ENCODE results near the gene ECM1.

Gene ECM1

GRCh38 chr1:150512846-150513245, 4.9 kb downstream of the ECM1 start:
- DNase-seq (ENCODE audit: low read depth): no peak

GRCh38 chr1:150513351-150513791, 5.5 kb downstream of the ECM1 start:
- no peak for DNase-seq (ENCODE audit: low read depth)

- no peak for DNase-seq (ENCODE audit: low read depth)
Observed at GRCh38 chr1:150514260-150514659, 6.4 kb downstream of the ECM1 start.

- DNase-seq (ENCODE audit: low read depth): no peak
Observed at GRCh38 chr1:150514913-150515327, 7.0 kb downstream of the ECM1 start.

DNA sequence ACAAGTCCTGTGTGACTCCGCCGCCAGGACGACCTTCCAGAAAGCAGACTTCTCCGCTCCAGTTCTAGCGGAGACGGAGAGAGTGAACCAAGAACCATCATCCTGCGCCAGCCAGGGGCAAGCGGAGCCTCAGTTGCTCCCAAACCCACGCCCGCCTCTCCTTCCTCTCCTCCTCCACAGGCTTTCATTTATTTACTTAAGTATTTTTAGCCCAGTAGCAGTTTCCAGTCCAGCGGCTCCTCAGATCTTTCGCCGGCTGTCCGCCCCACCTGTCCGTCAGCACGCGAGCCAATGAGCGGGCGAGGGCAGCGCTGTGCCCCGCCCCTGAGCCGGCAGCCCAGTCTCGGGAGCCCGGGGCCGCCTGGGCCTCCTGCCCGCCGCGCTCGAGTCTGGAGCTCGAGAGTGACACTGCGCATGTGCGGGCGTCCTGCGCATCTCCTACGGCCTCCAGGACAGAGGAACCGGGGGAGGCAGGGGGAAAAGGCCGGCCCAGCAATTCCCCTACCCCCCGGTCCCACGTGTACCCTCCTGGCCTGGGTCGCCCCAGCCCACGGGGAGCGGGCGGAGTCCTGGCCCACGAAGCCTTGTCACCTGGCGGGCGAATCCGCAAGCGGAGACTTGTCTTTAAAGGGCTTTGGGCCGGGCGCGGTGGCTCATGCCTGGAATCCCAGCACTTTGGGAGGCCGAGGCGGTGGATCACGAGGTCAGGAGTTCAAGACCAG, 7.6 kb downstream of the ECM1 start, which contains the start of gene FALEC:
Gene FALEC (plus strand): TSS at position 425 of the 722 bp plus-strand sequence.
- peak; percentile 70 for DNase-seq (ENCODE audit: low read depth)

- DNase-seq (ENCODE audit: low read depth): no peak
Observed at GRCh38 chr1:150516050-150516591, 8.2 kb downstream of the ECM1 start.

DNA sequence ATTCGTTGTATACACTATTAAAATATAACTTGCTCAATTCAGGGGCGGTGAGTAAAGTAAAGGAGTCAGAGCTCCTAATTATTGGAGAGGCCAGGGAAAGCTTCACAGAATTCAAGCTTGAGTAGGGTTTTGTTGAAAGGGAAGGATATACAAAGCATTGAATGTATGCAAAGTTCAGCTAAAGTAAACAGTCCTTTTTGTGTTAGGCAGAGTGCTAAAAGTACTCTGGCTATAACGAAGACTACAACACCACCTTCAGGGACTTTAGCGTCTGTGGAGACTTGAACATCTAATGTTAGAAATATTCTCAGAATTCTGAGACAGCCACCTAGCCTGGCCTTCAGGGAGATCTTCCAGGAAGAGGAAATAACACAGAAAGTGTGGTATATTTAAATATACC, 8.7 kb downstream of the ECM1 start:
- no peak for DNase-seq (ENCODE audit: low read depth)

DNA sequence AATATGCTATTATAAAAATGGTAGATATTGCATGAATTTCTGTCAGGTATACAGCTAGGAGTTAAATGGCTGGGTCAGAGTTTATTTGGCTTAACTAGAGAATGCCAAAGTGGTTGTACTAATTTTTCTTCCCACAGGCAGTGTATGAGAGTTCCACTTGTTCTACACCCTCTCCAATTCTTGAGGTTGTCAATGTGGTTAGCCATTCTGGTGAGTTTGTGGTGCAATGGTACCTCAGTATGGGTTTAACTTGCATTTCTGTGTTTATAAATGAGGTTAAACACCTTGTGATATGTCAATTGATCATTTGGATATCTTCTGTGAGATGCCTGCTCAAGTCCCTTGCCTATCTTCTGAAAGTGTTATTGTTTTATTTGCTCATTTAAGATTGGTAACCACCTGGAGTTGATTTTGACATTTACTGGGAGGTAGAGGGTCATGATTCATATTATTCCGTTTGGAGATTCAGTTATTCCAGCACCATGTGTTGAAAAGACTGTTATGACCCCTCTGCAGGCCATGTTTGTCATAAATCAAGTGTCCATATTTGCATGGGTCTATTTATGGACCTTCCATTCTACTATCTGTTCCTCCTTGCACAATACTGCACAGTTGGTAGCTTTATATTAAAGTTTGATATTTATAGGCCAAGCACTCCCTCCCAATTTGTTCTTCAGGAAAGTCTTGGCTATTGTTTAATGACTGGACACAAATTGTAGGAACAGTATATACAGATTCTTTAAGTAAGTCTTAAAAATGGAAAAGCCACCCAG, 13.5 kb downstream of the ECM1 start:
- DNase-seq (ENCODE audit: low read depth): no peak

DNA sequence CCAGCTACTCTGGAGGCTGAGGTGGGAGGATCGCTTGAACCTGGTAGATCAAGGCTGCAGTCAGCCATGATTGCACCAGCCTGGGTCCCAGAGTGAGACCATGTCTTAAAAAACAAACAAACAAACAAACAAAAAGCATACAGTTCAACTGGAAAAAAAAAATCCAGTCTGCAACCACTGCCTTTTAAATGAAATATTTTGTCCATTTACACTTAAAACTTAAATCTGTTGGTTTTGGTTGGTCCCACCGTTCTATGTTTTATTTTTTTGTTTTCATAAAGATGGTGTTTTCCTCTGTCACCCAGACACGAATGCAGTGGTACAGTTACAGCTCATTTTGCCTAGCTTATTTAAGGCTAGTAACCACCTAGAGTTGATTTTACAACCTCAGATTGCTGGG, 17.4 kb downstream of the ECM1 start:
- no peak for DNase-seq (ENCODE audit: low read depth)

- no peak for DNase-seq (ENCODE audit: low read depth)
Observed at GRCh38 chr1:150528196-150528595, 20.3 kb downstream of the ECM1 start.

DNA sequence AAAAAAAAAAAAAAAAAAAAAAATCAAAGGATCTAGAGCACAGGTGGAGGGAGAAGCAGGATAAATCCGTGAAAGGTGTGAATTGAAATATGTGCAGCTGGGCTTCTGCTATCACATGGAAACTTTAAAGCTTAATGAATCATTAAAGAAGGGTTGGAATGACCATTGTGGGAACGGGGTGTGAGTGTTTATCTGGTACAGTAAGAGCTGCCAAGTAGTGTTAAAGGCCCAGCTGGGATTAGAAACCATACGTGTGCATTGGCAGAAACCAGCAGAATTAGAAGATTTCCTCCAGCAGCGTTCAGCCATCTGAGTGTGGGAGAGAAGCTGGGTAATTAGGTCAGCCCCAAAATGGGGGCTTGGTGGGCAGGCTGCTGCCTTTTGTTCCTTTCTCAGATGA, 21.1 kb downstream of the ECM1 start:
- DNase-seq (ENCODE audit: low read depth): no peak

GRCh38 chr1:150530491-150531159, 22.7 kb downstream of the ECM1 start:
- no peak for DNase-seq (ENCODE audit: low read depth)

DNA sequence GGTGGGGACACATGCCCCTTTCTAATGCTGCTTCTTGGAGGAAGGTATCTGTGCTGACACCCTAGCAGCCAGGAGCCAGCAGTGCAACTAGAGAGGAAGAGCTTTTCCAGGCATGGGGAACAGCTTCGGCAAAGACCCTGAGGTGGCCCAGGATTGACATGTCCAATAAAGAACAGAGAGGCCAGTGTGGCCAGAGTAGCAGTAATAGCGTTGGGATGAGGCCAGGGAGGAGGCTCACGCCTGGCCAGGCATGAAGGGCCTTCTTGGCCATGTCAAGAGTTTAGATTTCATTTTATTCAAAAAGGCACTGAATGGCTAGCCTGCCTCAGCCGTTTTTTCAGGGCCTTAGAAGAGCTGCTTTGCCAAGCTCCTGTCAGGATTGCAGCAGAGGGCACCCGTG, 25.0 kb downstream of the ECM1 start:
- DNase-seq (ENCODE audit: low read depth): no peak

DNA sequence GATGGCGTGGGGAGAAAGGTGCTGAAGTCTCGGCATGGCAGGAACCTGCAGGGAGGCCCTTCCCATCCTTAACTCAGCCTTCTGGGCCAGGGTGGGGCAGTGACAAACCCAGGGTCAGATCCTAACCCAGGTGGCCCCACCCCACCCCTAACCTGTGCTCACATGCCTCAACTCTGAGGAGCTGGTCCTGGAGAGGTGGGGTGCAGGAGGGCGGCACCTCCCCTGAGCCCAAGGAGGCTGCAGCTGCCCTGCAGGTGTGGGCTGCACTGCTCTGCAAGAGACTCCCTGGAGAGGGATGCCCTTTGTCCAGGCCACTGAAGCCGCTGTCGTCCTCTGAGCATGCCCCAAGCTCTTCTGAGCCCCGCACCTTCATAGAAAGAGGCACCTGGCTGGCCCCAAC, 26.1 kb downstream of the ECM1 start:
- DNase-seq (ENCODE audit: low read depth): no peak

GRCh38 chr1:150535511-150536287, 27.8 kb downstream of the ECM1 start:
- DNase-seq (ENCODE audit: low read depth): peak; percentile 83

GRCh38 chr1:150536836-150537731, 29.2 kb downstream of the ECM1 start:
- no peak for DNase-seq (ENCODE audit: low read depth)

- no peak for DNase-seq (ENCODE audit: low read depth)
Observed at GRCh38 chr1:150537732-150538684, 30.1 kb downstream of the ECM1 start.

- DNase-seq (ENCODE audit: low read depth): no peak
Observed at GRCh38 chr1:150543500-150544143, 35.7 kb downstream of the ECM1 start.

- no peak for DNase-seq (ENCODE audit: low read depth)
Observed at GRCh38 chr1:150544204-150544603, 36.3 kb downstream of the ECM1 start.

Measured in HS-5 (cell line).